ENCODE measurements around the gene BLACAT1.

Gene BLACAT1

DNA sequence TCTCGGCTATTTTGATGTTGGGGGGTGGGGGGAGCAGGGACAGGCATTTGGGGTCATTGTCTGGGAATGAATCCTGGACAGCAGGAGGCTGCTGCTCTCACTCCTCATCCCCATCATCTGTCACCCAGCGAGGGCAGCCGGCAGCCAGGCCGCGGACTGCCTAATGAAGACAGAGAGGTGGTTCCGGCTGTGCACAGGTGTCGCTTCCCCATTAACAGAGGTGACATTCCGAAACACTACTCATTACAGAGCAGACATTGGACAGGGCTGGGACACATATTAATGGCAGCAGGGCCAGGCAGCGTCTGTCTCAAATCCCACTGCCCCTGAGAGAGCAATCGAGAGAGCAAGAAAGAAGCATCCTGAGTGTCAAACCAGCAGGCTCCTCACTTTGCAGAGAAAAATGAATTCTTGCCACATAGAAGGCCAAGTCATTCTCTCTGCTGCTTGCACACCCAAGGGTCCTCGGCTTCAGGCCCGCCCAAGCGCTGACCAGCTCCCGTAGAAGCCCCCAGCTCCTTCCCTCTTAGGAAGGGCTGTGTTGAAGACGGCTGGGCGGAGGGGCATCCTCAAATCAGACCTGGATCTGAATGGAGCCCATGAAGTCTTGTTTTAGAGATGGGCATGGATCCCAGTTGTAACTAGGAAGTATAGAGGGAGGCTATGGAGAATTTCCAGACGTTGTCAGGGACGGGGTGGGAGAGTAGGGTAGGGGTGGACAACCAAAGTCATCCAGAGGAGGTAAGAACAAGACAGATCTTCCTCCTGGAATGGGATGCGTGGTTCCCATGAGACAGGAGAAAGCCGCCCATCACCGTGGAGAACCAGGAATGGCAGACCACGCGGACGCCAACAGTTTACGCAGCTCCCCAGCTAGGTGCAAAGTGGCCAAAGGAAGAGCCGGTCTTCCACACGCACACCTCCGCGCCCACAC, 25.8 kb downstream of the BLACAT1 start:
- Histone ChIP-seq H3K9me3 (ENCODE audit: insufficient read depth, low read length, severe bottlenecking) (no peaks in the 10 kb centered on the region), H3K79me2 (ENCODE audit: insufficient read depth, low read length) (no peaks in the 10 kb centered on the region), H3K36me3 (ENCODE audit: insufficient read depth, low read length) (no peaks in the 10 kb centered on the region), H3K27ac (ENCODE audit: low read length) (no peak overlapping the region), H3K4me1 (ENCODE audit: insufficient read depth, low read length) (no peaks in the 10 kb centered on the region), H3K4me3 (ENCODE audit: low read depth in 1 of 2, low read length in 2 of 2) (no peak overlapping the region), H3K4me2 (ENCODE audit: insufficient read depth, low read length) (no peak overlapping the region), H3K27me3 (ENCODE audit: insufficient read depth, low read length, poor library complexity) (peaks cover 25% of the 10 kb centered on the region), H4K20me1 (ENCODE audit: insufficient read depth, low read length) (peaks cover 2% of the 10 kb centered on the region; the same call in 1 of the 2 replicates), H3K9ac (ENCODE audit: low read depth, low read length) (no peak overlapping the region), H2AFZ (ENCODE audit: low read depth, low read length) (no peak overlapping the region)
- ATAC-seq (ENCODE audit: insufficient read depth, low read depth), result no peak
- TF ChIP-seq EZH2 (IDR thresholded peaks at IDR 0.05; ENCODE audit: borderline replicate concordance, low read depth, low read length, severe bottlenecking) (no peak), CTCF (IDR thresholded peaks at IDR 0.05; ENCODE audit: borderline replicate concordance, extremely low read depth, low read length, poor library complexity, severe bottlenecking) (no peak)
- no peak for DNase-seq

GRCh38 chr1:205424901-205425600, 30.8 kb downstream of the BLACAT1 start:
- no peaks in the 10 kb centered on the region for H3K79me2 ChIP-seq (ENCODE audit: insufficient read depth, low read length)
- H3K27me3 ChIP-seq (ENCODE audit: insufficient read depth, low read length, poor library complexity), result peaks cover 35% of the 10 kb centered on the region
- DNase-seq (no peak), ATAC-seq (ENCODE audit: insufficient read depth, low read depth) (no peak)
- 0 out of 2 replicates have a peak, but pooled peaks cover 2% of the 10 kb centered on the region for H4K20me1 ChIP-seq (ENCODE audit: insufficient read depth, low read length)
- TF ChIP-seq CTCF (IDR thresholded peaks at IDR 0.05; ENCODE audit: borderline replicate concordance, extremely low read depth, low read length, poor library complexity, severe bottlenecking) (no peak), EZH2 (IDR thresholded peaks at IDR 0.05; ENCODE audit: borderline replicate concordance, low read depth, low read length, severe bottlenecking) (no peak)
- no peaks in the 10 kb centered on the region for H3K4me1 ChIP-seq (ENCODE audit: insufficient read depth, low read length)
- H3K9ac ChIP-seq (ENCODE audit: low read depth, low read length), result no peak overlapping the region
- no peak overlapping the region for H3K4me2 ChIP-seq (ENCODE audit: insufficient read depth, low read length)
- no peak overlapping the region for H3K4me3 ChIP-seq (ENCODE audit: low read depth in 1 of 2, low read length in 2 of 2)
- no peak overlapping the region for H2AFZ ChIP-seq (ENCODE audit: low read depth, low read length)
- no peaks in the 10 kb centered on the region for H3K36me3 ChIP-seq (ENCODE audit: insufficient read depth, low read length)
- no peak overlapping the region for H3K27ac ChIP-seq (ENCODE audit: low read length)
- H3K9me3 ChIP-seq (ENCODE audit: insufficient read depth, low read length, severe bottlenecking), result no peaks in the 10 kb centered on the region

DNA sequence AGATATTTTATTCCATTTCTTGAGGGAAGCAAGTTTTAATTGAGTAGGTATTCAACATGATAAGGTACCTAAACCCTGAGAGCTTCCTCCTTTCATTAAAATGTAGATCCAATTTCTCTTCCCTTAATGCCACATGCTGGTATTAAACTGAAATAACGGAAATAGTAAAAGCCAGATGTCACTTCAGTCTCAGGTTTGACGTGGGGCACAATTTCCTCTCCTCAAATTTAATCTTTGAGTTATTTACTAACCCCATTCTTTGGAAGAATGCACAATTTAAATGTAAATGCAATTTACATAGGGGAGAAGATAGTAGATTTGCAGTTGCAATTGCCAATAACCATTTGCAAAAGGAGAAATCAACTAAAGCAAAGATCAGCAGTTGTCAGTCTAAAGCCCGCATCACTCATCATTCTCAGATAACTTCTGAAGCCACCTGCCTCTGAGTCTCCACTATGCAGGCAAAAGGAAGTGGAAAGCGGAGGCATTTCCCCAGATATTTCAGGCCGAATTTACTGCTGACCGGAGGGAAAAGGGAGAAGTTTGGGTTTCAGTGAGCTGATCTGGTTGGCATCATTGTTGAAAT, 31.9 kb downstream of the BLACAT1 start:
- TF ChIP-seq CTCF (IDR thresholded peaks at IDR 0.05; ENCODE audit: borderline replicate concordance, extremely low read depth, low read length, poor library complexity, severe bottlenecking) (no peak), EZH2 (IDR thresholded peaks at IDR 0.05; ENCODE audit: borderline replicate concordance, low read depth, low read length, severe bottlenecking) (no peak)
- Histone ChIP-seq H3K9me3 (ENCODE audit: insufficient read depth, low read length, severe bottlenecking) (no peaks in the 10 kb centered on the region), H3K36me3 (ENCODE audit: insufficient read depth, low read length) (no peaks in the 10 kb centered on the region), H3K27me3 (ENCODE audit: insufficient read depth, low read length, poor library complexity) (peaks cover 43% of the 10 kb centered on the region), H4K20me1 (ENCODE audit: insufficient read depth, low read length) (0 out of 2 replicates have a peak, but pooled peaks cover 2% of the 10 kb centered on the region), H3K4me1 (ENCODE audit: insufficient read depth, low read length) (no peaks in the 10 kb centered on the region), H3K4me3 (ENCODE audit: low read depth in 1 of 2, low read length in 2 of 2) (no peak overlapping the region), H3K9ac (ENCODE audit: low read depth, low read length) (no peak overlapping the region), H2AFZ (ENCODE audit: low read depth, low read length) (no peak overlapping the region), H3K27ac (ENCODE audit: low read length) (no peak overlapping the region), H3K4me2 (ENCODE audit: insufficient read depth, low read length) (no peak overlapping the region), H3K79me2 (ENCODE audit: insufficient read depth, low read length) (no peaks in the 10 kb centered on the region)
- DNase-seq (no peak), ATAC-seq (ENCODE audit: insufficient read depth, low read depth) (no peak)
